Measurements from ENCODE around the gene SEC61A1.

The SEC61A1 gene

DNA sequence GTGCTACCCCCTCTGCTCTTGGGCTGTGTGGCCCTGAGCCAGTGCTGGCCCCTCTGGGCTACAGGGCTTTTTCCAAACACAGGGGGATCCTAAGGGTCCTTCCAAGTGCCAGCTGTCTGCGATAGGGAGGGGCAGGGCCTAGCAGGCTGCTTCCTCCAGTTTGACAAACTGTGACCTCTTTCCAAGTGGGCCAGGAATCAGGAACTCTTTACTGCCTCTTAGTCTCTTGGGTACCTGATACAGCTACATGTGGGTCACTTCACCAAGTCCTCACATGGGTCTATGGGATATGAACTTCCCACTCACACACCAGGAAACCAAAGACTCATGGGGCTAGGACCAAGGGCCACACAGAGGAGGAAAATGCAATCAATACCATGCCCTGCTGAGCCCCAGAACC, 25.4 kb downstream of the SEC61A1 start:
- no peak for DNase-seq (ENCODE audit: low read depth, low spot score)

DNA sequence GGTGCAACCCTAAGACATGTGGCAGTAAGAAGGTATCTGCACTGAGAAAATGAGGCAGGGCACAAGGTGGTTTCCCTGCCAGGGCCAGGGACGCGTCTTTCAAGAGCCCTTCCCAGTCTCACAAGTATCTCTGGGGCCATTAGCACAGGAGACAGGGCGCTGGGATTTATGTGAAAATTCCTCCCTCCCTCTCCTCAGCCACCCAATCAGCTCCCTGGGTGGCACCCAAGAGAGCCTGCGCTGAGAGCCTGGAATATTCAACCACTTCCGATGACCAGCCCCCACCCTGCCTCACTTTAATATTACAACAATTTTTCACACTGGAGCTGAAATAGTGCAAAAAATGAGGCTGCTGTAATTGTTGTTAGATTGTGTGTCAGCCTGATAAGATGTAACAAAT, 26.1 kb downstream of the SEC61A1 start:
- DNase-seq (ENCODE audit: low read depth, low spot score), result no peak

DNA sequence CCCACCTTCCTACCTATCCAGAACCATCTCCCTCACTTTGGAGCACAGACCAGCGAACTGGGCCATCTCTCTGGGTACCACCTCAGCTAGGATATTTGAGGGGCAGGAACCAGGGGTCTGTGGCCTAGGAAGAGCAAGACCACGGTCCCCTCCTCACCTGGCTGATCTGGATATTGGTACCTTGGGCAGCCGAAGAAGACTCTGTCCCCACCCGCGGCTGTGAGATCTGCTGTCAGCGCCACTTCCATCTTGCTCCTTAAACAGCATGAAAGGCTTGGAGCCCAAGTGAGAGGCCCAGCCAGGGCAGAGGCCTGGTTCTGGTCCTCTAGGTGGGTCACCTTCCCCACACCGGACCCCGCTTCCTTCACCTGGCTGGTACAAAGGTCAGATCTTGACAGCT, 26.6 kb downstream of the SEC61A1 start:
- no peak for DNase-seq (ENCODE audit: low read depth, low spot score)

DNA sequence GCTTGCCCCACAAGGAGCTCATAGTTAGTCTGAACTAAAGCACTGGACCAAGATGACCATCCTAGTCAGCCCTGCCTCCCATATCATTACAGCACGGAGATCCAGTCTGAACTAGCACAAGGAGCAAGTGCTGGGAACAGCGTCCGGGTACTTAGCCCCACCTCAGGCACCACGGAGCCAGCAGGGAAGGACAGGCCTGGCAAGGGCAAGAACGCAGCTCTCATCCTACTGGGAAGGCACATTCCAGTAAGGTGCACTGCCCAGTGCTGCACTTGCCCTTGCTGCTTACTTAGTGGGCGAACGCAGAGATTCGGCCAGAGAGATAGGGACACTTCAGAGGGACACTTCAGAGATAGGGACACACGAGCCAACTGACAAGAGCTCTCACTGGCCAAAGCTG, 27.6 kb downstream of the SEC61A1 start:
- DNase-seq (ENCODE audit: low read depth, low spot score), result no peak

DNA sequence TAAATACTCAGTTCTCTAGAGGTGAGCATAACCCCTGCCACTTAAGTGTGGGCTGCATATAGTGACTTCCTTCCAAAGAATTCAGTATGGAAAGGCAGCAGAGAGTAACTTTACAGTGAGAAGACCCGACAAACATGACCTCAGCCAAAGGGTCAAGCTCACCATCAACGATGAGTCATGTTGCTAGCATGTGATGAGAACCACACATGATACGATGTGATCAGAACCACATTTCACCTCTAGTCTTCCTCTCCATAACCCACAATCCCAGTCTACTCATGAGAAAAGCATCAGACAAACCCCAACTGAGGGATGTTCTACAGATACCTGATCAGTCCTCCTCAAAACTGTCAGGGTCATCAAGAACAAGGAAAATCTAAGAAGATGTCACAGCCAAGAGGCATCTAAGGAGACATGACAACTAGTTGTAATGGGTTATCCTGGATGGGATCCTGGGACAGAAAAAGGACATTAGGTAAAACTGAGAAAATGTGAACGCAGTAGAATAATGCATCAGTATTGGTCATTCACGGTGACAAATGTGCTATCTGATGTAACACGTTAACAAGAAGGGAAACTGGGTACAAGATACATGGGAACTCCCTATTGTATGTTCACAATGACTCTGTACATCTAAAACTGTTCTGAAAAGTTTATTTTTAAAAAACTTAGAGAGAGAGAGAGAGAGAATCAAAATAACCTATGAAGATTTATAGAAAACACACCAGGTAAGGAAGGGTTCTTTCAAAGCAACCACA, 28.3 kb downstream of the SEC61A1 start:
- no peak for DNase-seq (ENCODE audit: low read depth, low spot score)

DNA sequence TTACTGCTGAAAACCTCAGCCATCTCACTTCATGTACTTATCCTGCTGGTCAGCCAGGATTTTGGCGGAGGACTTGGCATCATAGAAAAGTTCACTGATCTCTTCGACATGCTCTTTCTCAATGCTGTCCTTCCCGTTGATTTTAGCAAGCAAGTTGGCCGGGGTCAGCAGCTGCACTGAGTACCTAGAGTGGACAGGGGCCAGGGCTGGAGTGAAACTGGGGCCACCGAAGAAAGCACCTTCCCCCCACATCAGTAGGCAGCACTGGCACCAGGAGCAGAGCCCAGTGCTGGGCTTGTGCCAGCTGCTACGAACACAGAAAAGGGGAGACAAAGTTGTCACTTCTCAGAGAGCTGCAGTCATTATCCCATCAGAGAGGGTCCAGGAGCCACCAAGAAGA, 29.0 kb downstream of the SEC61A1 start:
- DNase-seq (ENCODE audit: low read depth, low spot score), result no peak

DNA sequence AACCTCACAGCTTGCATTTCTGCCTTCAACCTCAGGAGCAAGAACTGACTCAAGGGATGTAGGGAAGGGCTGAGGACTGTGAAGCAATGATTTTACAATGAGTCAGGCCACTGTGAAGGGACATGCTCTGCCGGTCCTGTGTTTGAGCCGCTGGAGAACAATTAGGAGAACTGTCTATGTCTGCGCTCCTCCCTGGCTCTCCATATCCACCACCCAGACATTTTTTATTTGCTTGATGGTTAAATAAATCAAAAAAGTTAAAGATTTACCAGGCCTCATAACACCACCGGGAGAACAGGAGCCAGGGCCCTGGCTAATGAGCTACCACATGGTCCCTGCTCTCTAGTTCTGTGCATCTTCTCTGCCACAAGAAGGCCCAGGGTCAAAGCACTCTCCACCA, 29.6 kb downstream of the SEC61A1 start:
- no peak for DNase-seq (ENCODE audit: low read depth, low spot score)

DNA sequence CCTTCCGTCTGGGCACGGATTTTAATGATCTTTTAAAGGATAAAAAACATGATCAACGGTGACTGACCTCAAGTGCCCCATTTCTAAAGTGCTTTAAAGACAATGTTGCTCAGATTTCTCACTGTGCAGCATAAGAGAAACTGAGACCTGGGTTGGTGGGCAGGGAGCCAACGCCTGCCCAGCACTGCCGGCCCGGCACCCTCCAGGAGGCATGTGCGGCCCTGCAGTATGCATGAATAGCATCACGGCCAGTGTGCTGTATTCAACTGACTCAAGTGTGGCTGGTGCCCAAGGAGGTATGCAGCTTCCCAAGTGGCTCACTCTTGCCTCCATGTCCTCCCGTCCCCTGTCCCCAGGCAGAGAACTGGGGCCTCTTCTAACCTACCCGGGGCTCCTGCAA, 30.3 kb downstream of the SEC61A1 start:
- no peak for DNase-seq (ENCODE audit: low read depth, low spot score)

DNA sequence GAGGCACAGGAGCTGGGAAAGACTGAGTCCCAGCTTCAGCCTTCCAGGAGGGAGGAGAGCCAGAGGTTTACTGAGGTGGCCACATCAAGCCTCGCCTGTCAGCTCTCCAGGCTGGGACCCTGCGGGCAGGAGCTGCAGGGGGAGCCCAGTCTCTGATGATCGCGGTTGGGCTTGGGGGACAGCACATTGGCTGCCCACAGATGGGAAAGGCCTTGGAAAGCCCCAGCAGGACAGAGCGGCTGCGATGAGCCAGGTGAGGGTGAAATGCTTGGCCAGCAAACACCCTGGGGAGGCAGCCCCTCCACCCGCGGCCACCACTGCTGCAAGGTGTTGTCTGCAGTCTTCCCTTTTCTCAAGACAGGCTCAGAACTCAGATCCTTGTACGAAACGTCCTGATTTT, 31.2 kb downstream of the SEC61A1 start:
- DNase-seq (ENCODE audit: low read depth, low spot score), result no peak

DNA sequence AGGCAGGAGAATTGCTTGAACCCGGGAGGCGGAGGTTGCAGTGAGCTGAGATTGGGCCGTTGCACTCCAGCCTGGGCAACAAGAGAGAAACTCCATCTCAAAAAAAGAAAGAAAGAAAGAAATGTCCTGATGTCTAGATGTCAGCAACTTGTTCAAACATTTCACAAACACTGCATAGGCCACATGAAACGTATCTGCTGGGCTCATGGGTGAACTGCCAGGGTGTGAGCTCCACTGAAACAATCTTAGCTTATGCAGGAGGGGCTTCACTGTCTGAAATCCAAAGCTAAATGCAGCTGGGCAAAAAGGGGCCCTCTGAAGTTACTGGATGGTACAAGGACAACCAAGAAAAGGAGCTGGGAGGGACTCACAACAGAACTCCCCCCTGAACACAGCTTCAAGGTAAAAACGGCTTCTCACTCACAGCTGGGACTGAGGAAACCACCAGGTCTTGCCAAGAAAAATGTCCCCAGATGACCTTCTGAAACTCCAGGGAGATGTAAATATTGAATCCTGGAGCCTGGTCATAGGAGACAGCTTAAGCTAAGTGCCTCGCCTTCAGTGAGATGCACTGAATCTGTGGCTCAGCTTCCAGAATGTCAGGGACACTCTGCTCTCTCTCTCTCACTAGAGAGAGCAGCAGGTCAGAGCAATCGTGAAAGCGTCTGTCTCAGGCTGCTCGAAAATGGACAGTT, 31.9 kb downstream of the SEC61A1 start:
- DNase-seq (ENCODE audit: low read depth, low spot score), result no peak

DNA sequence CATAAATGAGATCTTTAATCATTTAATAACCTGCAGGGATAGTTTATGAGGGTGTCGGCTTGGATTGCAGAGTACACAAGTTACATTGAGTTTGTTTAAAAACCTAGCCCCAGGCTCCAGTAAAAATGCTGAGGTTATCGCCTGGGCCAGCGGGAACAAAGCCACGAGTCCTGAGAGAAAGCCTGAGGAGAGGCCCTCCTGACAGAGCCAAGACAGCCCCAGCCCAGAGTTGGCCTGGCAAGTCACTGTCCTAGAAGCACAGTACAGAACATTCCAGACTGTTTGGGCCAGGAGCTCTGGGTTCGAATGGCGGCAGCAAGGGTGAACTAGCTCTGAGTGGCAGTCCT, 32.4 kb downstream of the SEC61A1 start:
- no peak for DNase-seq (ENCODE audit: low read depth, low spot score)

DNA sequence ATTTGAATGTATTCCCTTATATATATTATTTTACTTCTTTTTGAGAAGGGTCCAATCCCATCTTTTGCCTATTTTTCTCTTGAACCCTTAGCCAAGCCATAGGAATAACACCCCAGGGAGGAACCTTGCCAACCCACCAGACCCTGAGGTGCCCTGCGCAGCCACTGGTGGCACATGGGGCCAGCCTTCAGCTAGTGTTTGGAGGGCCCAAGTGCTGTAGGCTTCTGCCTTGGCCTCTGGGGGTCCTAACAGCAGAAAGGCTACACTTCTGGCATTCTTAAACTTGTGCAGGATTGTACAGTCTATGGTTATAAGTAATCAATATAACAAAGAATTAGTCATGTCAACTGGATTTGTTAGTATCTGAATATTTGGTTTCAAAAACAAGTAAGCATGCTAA, 36.9 kb downstream of the SEC61A1 start:
- no peak for DNase-seq (ENCODE audit: low read depth, low spot score)

DNA sequence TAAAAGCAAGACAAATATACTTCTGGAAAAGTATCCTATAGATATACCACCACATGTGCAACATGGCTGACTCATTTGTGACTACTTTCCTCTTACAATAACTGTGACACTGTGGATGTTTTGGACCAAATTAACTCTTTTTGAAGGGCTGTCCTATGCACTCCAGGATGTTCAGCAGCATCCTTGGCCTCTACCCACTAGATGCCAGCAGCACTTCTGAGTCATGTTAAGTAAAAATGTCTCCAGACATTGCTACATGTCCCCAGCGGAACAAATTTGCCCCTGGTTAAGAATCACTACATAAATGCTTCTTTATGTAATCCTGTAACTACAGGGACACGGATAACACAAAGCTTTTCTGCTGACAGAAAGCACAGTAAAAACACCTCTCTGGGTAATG, 39.3 kb downstream of the SEC61A1 start:
- no peak for DNase-seq (ENCODE audit: low read depth, low spot score)

DNA sequence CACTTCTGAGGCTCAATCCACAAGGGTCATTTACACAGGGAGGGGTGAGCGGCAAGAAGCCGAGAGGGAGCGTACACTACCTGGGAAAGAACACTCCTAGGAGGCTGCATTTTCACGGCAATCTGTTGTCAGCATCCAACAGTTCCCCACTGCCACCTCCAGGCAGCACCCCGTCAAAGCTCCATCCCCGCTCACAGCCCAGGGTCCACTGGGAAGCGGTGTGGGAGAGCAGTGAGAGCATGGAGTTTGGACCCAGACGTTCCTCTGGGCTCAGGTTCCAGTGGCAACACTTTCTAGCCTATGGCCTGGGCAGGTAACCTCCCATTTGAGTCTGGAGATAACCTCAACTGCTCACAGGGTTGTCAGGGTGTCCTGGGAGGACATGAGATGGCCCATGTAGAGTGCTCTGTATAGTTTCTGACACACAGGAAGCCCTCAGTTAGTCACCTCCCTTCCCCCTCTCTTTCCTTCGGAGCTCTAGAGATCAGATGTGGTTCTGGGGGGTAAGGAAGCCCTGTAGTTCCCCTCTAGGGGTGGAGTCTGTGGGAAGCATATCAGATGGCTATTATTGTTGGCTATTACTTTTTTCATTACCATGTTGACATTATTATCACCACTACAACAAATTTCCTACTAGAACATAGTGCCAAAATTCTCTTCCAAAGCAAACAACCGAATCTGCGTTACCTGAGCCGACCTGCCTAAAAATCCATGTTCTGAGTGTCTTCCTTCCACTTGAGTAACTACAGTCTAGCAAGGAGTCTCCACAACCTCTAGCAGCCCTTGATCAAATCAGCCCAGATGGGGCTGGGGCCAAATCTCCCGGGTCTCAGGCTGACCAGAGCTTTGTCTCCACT, 42.3 kb downstream of the SEC61A1 start:
- no peak for DNase-seq (ENCODE audit: low read depth, low spot score)

DNA sequence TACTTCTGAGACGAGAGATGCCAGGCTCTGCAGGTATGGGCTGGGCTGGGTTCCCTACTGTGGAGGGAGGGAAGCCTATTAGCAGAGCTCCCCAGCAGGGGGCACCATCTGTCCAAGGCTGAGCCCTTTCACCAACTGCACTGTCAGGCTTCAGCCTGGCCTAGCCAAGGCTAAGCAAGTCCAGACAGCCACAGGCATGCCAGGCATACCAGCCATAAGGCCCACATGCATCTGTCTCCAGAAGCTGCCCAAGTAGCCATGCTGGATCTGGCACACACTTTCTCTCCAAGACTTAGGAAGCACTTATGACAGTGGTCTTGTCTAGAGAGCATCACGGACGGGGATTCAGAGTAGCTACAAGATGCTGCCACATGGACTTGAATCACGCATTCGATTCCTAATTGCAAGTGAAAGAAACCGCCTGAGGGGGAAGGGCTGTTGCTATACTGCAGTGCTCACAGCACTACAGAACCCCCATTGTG, 43.0 kb downstream of the SEC61A1 start:
- peak; percentile 51 for DNase-seq (ENCODE audit: low read depth, low spot score)

DNA sequence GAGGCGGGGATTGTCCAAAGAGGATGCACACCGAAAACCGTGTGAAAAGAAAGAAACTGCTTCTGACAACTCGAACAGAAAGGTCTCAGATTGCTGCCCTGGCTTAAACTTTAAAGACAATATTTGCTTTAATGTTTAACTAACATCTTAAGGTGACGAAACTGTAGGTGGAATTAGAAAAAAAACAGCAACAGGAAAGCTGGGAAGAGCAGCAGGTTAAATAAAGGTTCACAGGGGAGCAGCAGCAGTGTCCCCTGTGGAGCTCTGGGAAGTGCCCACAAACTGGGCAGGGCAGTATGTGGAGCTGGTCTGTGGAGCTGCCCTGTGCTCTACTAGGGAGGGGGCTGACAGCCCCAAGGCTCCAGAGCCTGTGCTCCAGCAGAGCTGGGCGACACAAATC, 46.0 kb downstream of the SEC61A1 start:
- DNase-seq (ENCODE audit: low read depth, low spot score), result no peak

DNA sequence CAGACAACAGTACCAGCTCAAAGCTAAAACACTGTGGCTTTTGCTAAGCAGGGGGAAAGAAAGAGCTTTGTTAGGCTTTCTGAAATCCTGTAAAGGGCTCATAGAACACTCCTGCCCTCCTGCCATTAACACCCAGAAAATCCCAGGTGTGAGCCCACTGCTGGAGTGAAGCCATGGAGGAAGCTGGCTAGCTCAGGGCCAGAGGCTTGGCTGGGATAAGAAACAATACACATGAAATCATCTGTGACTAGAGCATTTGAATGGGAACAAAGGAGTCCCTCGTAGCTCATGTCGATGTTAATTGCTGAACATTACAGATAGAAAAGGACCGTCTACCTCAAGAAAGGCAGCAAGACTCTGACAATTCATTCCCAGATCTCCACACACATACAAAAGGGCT, 47.9 kb downstream of the SEC61A1 start:
- no peak for DNase-seq (ENCODE audit: low read depth, low spot score)

DNA sequence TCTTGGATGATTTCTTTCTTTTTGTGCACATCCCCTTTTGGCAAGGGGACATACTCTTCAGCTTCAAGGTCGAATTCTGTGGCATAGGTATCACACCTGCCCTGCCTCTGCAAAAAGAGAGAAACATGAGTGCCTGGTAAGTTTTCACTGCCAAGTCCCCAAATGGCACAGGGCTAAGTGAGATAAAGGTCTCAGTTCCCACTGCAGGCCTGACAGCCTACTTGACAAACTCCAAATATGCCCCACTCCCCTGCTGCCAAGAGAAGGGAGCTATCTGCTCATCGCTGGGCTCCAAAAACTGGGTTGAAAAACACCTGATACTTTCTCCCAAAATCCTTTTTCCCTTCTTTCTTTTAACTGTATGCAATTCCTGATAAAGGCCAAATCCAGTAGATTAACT, 48.4 kb downstream of the SEC61A1 start:
- no peak for DNase-seq (ENCODE audit: low read depth, low spot score)

DNA sequence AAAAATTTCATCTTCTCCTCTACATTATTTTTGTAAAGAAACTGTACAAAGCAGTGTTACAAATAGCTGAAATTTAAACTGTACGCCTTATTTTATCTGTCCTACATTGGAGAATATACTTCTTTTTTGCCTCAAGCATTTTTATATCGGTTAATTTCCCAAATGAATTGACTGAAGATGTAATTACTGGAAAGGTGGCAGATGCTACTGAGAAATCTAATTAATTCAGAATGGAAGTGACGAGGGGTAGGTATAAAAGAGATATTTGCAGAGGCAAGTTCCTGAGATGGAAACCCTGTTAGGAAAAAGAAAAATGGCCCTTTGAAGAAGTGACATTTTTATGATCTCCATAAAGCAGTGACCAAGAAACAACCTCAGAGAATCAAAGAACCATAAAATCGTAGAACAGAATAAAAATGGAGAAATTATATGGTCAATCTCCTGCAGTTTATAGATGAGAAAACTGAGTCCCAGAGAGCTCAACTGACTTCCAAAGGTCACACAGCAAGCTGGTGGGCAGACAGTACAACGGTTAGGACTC, 51.0 kb downstream of the SEC61A1 start:
- DNase-seq (ENCODE audit: low read depth, low spot score), result no peak

DNA sequence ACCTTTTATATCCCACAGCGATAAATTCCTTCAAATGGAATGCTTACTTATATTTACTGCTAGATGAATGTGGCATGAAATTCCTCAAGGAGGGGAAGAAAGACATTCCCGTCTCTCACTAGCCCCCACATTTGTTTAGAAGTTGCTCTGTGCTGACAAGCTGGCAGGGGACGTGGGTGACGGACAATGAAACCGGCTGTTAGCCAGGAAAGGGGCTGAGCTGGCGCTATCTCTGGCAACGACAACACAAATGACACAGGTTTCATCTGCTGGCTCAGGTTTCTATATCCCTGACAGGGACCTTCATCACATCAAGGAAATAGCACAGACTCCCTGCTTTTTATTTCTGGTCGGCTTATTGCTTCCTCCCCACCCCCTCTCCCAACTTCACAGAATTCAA, 55.6 kb downstream of the SEC61A1 start:
- DNase-seq (ENCODE audit: low read depth, low spot score), result no peak

DNA sequence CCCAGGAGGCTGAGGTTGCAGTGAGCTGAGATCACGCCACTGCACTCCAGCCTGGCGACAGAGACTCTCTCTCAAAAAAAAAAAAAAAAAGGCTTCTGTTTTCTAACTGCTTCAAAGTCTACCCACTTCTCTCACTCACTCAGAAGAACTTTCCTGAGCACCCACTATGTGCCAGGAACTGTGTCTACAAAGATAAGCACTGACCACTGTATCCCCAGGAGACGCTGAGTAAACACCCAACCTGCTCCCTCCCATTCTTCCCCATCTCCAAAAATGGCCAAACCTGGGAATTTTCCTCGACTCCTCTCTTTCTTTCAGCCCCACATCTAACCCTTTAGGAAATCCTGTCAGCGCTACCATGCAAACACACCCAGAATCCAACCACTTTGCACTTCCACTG, 58.9 kb downstream of the SEC61A1 start:
- no peak for DNase-seq (ENCODE audit: low read depth, low spot score)

DNA sequence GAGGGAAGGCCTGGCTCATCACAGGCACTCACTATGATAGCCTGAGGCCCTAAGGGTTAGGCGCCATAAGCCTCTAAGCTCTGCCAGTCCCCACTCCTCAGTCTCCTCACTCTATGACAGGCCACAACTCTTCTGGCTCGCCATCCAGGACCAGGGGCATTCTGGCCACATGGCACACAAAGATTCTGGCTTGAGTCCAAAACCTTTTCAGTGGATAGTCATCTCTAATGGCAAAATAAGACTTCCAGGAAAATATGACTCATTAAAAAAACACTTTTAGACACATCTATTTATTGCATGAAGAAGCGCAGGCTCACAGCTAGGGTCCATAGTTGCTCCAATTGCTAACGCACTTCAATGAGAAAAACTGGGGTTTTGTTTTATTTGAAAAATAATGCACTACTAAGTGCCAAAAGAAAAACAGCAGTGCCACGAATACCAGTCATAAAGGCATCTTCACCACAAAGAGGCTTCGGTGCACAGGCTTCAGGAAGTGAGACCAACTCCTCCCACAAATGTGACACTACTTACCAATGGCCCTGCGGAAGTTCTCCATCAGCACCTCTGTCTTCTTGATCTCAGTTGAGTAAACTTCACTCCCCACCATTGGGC, 60.2 kb downstream of the SEC61A1 start:
- DNase-seq (ENCODE audit: low read depth, low spot score), result no peak

Data from activated naive CD8-positive, alpha-beta T cell treated with anti-CD3 and anti-CD28 coated beads, Interleukin-2, amount 50 U/mL, for 16 hours (primary cell).